DOHH2 (cell line): Measurements from ENCODE around the gene CABLES1.

Experiments used
- H3F3A ChIP-seq: fragments of 200-600 bp; sonication (generic), shearing (Covaris generic); 2 replicates; pipeline ENCODE4 v1.6.0; 2016; ENCODE audit warnings: antibody characterized with exemption, mild to moderate bottlenecking; ENCODE audit not compliant: control insufficient read depth, insufficient read depth
- H3K27ac ChIP-seq: fragments of 200-600 bp; sonication (generic); 2 replicates; pipeline ENCODE4 v1.5.1; 2014; ENCODE audit warnings: low read depth, mild to moderate bottlenecking, low read length, moderate library complexity
- H3K27me3 ChIP-seq: fragments of 200-600 bp; sonication (generic); 2 replicates; pipeline ENCODE4 v1.6.1; 2014; ENCODE audit warnings: mild to moderate bottlenecking, low read length, mixed read lengths; ENCODE audit not compliant: control insufficient read depth
- H3K36me3 ChIP-seq: fragments of 200-600 bp; sonication (generic); 2 replicates; pipeline ENCODE4 v1.6.1; 2014; ENCODE audit warnings: mild to moderate bottlenecking, low read length, moderate library complexity, mixed read lengths; ENCODE audit not compliant: control insufficient read depth
- H3K4me1 ChIP-seq: fragments of 200-600 bp; sonication (generic); 2 replicates; pipeline ENCODE4 v1.6.1; 2014; ENCODE audit warnings: mild to moderate bottlenecking, low read length, mixed read lengths; ENCODE audit not compliant: control insufficient read depth
- H3K4me2 ChIP-seq: fragments of 200-600 bp; sonication (generic); 2 replicates; pipeline ENCODE4 v1.6.0; 2014; ENCODE audit warnings: mild to moderate bottlenecking, low read length, moderate library complexity
- H3K4me3 ChIP-seq: fragments of 200-600 bp; sonication (generic); 2 replicates; pipeline ENCODE4 v1.5.1; 2014; ENCODE audit warnings: mild to moderate bottlenecking, low read length, mixed read lengths
- H3K79me2 ChIP-seq: fragments of 200-600 bp; sonication (generic); 2 replicates; pipeline ENCODE4 v1.6.1; 2014; ENCODE audit warnings: mild to moderate bottlenecking, low read length, mixed read lengths; ENCODE audit not compliant: control insufficient read depth
- H3K9me2 ChIP-seq: fragments of 200-600 bp; sonication (generic); replicated peaks from 2 replicates; pipeline ENCODE4 v1.6.1; 2014; ENCODE audit warnings: mild to moderate bottlenecking, low read length, mixed read lengths; ENCODE audit not compliant: control insufficient read depth
- H3K9me3 ChIP-seq: fragments of 200-600 bp; sonication (generic); 2 replicates; pipeline ENCODE4 v1.6.1; 2014; ENCODE audit warnings: antibody characterized with exemption, low read length, mixed read lengths; ENCODE audit not compliant: control insufficient read depth, insufficient read depth
- H4K20me1 ChIP-seq: fragments of 200-600 bp; sonication (generic); 2 replicates; pipeline ENCODE4 v1.6.0; 2014; ENCODE audit warnings: low read depth, mild to moderate bottlenecking, antibody characterized with exemption, low read length, moderate library complexity; ENCODE audit not compliant: control insufficient read depth, insufficient read depth
- EZH2phosphoT487 ChIP-seq: fragments of 200-600 bp; sonication (generic); IDR thresholded peaks from 2 replicates; pipeline ENCODE4 v1.6.1; 2017; ENCODE audit warnings: borderline replicate concordance, mild to moderate bottlenecking, antibody characterized with exemption, low read length, moderate library complexity, mixed read lengths
- TF ChIP-seq, protein P1 (sequence below): fragments of 200-600 bp; sonication (generic); IDR thresholded peaks from one replicate; pipeline ENCODE4 v1.5.1; 2014; ENCODE audit warnings: antibody characterized with exemption, mild to moderate bottlenecking, low read depth, low read length; ENCODE audit not compliant: poor library complexity, severe bottlenecking

CABLES1 gene

DNA sequence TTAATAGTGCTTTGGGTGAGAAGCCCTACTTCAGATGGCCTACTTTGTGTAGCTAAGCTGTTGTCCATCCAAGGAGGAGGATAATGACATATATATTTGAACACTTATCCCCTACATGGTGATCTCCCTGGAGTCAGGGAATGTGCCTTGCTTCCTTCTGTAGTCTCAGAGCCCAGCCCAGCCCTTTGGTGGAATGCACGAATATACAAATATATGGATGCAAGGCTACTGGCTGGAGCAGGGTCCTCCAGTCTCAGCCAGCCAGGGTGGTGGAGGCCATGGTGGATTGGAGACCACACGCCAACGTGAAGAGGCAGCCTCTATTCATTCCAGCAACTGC is 167.2 kb downstream of the CABLES1 start:
- Histone ChIP-seq H3K36me3 (no peaks in the 10 kb centered on the region), H3K4me3 (no peak overlapping the region), H3K27me3 (no peaks in the 10 kb centered on the region), H3K9me3 (no peaks in the 10 kb centered on the region), H3K9me2 (no peaks in the 10 kb centered on the region), H3K79me2 (no peaks in the 10 kb centered on the region), H3K4me2 (no peak overlapping the region), H3K27ac (no peak overlapping the region), H3F3A (no peaks in the 10 kb centered on the region), H3K4me1 (peaks cover under 1% of the 10 kb centered on the region), H4K20me1 (no peaks in the 10 kb centered on the region)
- no peak for TF ChIP-seq EZH2phosphoT487
- TF ChIP-seq, protein P1, sequence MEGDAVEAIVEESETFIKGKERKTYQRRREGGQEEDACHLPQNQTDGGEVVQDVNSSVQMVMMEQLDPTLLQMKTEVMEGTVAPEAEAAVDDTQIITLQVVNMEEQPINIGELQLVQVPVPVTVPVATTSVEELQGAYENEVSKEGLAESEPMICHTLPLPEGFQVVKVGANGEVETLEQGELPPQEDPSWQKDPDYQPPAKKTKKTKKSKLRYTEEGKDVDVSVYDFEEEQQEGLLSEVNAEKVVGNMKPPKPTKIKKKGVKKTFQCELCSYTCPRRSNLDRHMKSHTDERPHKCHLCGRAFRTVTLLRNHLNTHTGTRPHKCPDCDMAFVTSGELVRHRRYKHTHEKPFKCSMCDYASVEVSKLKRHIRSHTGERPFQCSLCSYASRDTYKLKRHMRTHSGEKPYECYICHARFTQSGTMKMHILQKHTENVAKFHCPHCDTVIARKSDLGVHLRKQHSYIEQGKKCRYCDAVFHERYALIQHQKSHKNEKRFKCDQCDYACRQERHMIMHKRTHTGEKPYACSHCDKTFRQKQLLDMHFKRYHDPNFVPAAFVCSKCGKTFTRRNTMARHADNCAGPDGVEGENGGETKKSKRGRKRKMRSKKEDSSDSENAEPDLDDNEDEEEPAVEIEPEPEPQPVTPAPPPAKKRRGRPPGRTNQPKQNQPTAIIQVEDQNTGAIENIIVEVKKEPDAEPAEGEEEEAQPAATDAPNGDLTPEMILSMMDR, result no peak

DNA sequence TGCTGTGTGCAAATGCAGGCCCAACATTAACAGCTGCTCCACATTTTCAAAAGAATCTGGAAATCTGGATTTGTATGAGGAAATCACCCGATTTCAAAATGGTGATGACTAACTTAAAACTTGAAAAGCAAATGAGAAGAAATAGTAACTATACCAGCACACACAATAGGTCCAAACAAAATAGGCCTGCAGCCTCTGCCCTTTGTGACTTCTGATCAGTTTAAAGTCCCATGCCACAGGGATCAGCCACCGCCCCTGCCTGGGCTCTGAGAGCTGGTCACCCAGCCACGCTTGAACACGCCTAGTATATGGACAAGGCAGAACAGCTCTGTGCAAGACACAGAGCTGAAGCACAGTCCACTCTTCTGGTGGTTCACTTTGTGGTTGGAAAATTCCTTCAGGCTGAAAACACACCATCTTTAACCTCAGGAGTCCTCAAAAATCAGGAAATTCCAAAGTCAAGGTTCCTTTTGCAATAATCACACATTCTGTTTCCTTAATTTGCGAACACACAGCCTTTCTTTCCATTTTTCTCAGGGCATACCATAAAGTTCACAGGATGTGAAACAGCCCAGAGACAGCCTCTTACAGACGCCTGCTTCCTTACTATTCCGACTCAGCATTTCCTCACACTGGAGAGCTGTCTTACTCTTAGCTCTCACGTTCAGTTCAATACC is 167.7 kb downstream of the CABLES1 start:
- Histone ChIP-seq H3K27ac (no peak overlapping the region), H3K36me3 (no peaks in the 10 kb centered on the region), H3K4me2 (no peak overlapping the region), H3K9me3 (no peaks in the 10 kb centered on the region), H3K4me1 (peaks cover 6% of the 10 kb centered on the region), H4K20me1 (no peaks in the 10 kb centered on the region), H3K9me2 (no peaks in the 10 kb centered on the region), H3K79me2 (no peaks in the 10 kb centered on the region), H3F3A (no peaks in the 10 kb centered on the region), H3K27me3 (no peaks in the 10 kb centered on the region), H3K4me3 (no peak overlapping the region)
- TF ChIP-seq, protein P1, result no peak
- TF ChIP-seq EZH2phosphoT487, result no peak

DNA sequence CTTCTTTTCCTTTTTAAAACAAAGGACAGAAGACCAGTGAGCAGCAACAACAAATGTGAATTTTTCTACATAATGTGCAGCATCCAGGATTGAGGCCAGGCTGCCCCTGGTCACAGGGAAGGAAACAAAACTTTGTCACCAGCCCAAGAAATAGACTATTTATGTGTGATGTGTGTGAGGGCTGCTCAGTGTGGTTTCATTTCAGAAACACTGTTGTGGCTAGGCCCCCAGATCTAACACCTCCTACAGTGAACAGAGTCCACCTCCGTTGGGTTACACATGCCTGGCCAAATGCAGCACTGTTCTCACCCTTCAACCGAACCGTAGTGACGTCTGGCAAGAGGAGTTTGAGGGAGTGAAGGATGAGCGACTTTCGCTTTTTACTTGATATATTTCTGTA is 171.5 kb downstream of the CABLES1 start:
- no peaks in the 10 kb centered on the region for H3K79me2 ChIP-seq
- no peak overlapping the region for H3K4me2 ChIP-seq
- H3K27me3 ChIP-seq, result no peaks in the 10 kb centered on the region
- no peaks in the 10 kb centered on the region for H3K9me3 ChIP-seq
- no peaks in the 10 kb centered on the region for H3F3A ChIP-seq
- no peak overlapping the region for H3K27ac ChIP-seq
- no peaks in the 10 kb centered on the region for H3K36me3 ChIP-seq
- TF ChIP-seq EZH2phosphoT487, result no peak
- TF ChIP-seq, protein P1, result no peak
- no peaks in the 10 kb centered on the region for H4K20me1 ChIP-seq
- H3K4me3 ChIP-seq, result no peak overlapping the region
- no peaks in the 10 kb centered on the region for H3K9me2 ChIP-seq
- peaks cover 16% of the 10 kb centered on the region for H3K4me1 ChIP-seq
